Measurements from ENCODE around the gene VENTX. TPM values are rescaled to one million over a fixed set of nuclear protein-coding genes. Genes with fewer than 3 reads are reported as not detected.
"Not testable (repeated sequence)": the region's sequence is repeated elsewhere in the genome, so short reads cannot be mapped to it uniquely, and the experiment has no call there.

VENTX gene
- total RNA-seq, 4 donors from 2014 or later = 0.13 to 0.95 (median 0.82) TPM; not detected in 1

GRCh38 chr10:133216776-133217175 lies 20.9 kb upstream of the VENTX start:
- Histone ChIP-seq H3K4me1 (no peaks in the 10 kb centered on the region), H3K36me3 (no peaks in the 10 kb centered on the region), H3K27me3 (peaks cover 0 to 66% (median 6%) of the 10 kb centered on the region in 4 donors), H3K9me3 (no peaks in the 10 kb centered on the region), H3K27ac (no peak overlapping the region), H3K4me3 (no peak overlapping the region)
- DNase-seq = no peak
- WGBS, 2 donors = 84% methylated on average over 23 to 26 of the region's 26 CpGs
- TF ChIP-seq CTCF (IDR thresholded peaks at IDR 0.05) = no peak
- no peak for TF ChIP-seq POLR2A (IDR thresholded peaks at IDR 0.05)
- intact Hi-C loops (cut with DNase I) = no loop called here

DNA sequence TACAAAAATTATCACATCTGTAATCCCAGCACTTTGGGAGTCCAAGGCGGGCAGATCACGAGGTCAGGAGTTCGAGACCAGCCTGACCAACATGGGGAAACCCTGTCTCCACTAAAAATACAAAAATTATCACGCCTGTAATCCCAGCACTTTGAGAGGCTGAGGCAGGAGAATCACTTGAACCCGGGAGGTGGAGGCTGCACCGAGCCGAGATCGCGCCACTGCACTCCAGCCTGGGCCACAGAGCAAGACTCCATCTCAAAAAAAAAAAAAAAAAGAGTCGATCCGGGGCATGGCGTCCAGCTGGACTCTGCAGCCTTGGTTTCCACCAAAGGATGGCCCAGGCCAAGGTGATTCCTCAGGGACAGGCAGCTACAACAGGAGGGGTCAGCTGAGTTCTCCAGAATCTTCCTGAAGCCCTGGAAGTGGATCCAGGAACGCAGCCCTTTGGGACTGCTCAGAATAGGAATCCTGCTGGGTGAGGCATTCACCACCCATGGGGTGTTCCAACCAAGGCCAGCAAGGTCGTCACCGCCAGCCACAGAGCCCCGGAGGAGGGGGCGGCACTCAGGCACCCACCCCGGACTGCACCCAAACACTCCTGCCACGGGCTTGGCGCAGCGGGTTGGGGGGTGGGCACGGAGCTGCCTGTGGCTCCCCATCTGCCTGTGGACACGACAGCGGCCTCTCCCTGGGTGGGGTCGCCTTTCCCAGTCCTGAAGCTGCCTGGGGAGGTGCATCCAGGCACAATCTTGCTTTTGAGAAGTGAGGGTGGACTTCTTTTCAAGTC lies 19.7 kb upstream of the VENTX start:
- Histone ChIP-seq H3K4me1 (no peaks in the 10 kb centered on the region), H3K9me3 (no peaks in the 10 kb centered on the region), H3K4me3 (no peak overlapping the region), H3K27me3 (peaks cover 0 to 59% (median 6%) of the 10 kb centered on the region in 4 donors), H3K27ac (no peak overlapping the region), H3K36me3 (no peaks in the 10 kb centered on the region)
- intact Hi-C loops (cut with DNase I) = no loop called here
- TF ChIP-seq POLR2A (IDR thresholded peaks at IDR 0.05) (no peak), CTCF (IDR thresholded peaks at IDR 0.05) (no peak)
- WGBS, 2 donors = 77 to 82% methylated on average over 15 to 18 of the region's 25 CpGs
- no peak for DNase-seq

DNA sequence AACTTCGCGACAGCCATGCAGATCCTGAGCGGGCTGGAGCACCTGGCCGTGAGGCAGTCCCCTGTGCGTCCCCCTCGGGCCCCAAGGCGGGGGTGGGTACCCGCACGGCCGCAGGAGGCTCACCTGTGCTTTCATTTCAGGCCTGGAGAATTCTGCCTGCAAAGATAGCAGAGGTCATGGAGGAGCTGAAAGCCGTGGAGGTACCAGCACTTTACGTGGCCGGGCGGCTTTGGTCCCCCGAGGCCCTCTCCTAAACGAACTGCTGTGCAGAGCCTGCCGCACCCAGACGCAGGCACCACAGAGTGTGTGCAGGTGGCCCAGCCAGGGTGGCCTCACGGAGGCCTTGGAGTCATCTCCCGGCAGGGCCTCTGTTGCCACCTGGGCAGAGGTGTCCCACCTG lies 18.8 kb upstream of the VENTX start:
- 53% methylated on average over 18 of the region's 20 CpGs; no CpG with 5 or more reads in 1 of the 2 donors for WGBS, 2 donors
- intact Hi-C loops (cut with DNase I) = no loop called here
- DNase-seq = no peak
- H3K4me3 ChIP-seq = no peak overlapping the region
- H3K27ac ChIP-seq = no peak overlapping the region
- no peaks in the 10 kb centered on the region for H3K9me3 ChIP-seq
- no peaks in the 10 kb centered on the region for H3K4me1 ChIP-seq
- peaks cover 0 to 53% (median 6%) of the 10 kb centered on the region in 4 donors for H3K27me3 ChIP-seq
- no peak for TF ChIP-seq POLR2A (IDR thresholded peaks at IDR 0.05)
- no peak for TF ChIP-seq CTCF (IDR thresholded peaks at IDR 0.05)
- H3K36me3 ChIP-seq = no peaks in the 10 kb centered on the region

- TF ChIP-seq POLR2A (IDR thresholded peaks at IDR 0.05) = no peak
- no peak for TF ChIP-seq CTCF (IDR thresholded peaks at IDR 0.05)
- intact Hi-C loops (cut with DNase I) = no loop called here
- Histone ChIP-seq H3K27ac (no peak overlapping the region), H3K4me3 (no peak overlapping the region), H3K36me3 (no peaks in the 10 kb centered on the region), H3K4me1 (no peaks in the 10 kb centered on the region), H3K9me3 (no peaks in the 10 kb centered on the region), H3K27me3 (peaks cover 0 to 56% (median 6%) of the 10 kb centered on the region in 4 donors)
- WGBS, 2 donors = no CpG with 5 or more reads among the region's 28 CpGs
- no peak for DNase-seq
Measured at GRCh38 chr10:133219782-133220181, 17.9 kb upstream of the VENTX start.

- peaks cover 0 to 62% (median 6%) of the 10 kb centered on the region in 4 donors for H3K27me3 ChIP-seq
- TF ChIP-seq CTCF (IDR thresholded peaks at IDR 0.05) (no peak), POLR2A (IDR thresholded peaks at IDR 0.05) (no peak)
- H3K27ac ChIP-seq = no peak overlapping the region
- H3K4me1 ChIP-seq = no peaks in the 10 kb centered on the region
- no peaks in the 10 kb centered on the region for H3K36me3 ChIP-seq
- intact Hi-C loops (cut with DNase I) = no loop called here
- no peaks in the 10 kb centered on the region for H3K9me3 ChIP-seq
- no peak for DNase-seq
- no peak overlapping the region for H3K4me3 ChIP-seq
- WGBS, 2 donors = 83 to 84% methylated on average over 7 to 9 of the region's 11 CpGs
Measured at GRCh38 chr10:133221331-133221730, 16.3 kb upstream of the VENTX start.

- H3K4me1 ChIP-seq; H3K36me3 ChIP-seq; intact Hi-C loops (cut with DNase I); H3K27ac ChIP-seq; H3K4me3 ChIP-seq; H3K9me3 ChIP-seq; DNase-seq: not testable (repeated sequence)
- WGBS, 2 donors = 90 to 93% methylated on average over 5 to 8 of the region's 22 CpGs
- peaks cover 0 to 67% (median 6%) of the 10 kb centered on the region in 4 donors for H3K27me3 ChIP-seq
Measured at GRCh38 chr10:133221756-133222155, 15.9 kb upstream of the VENTX start.
